GM12875 (cell line): Measurements from ENCODE around the gene FLOT1.
"Not testable (repeated sequence)": the region's sequence is repeated elsewhere in the genome, so short reads cannot be mapped to it uniquely, and the experiment has no call there.

ENCODE experiments used
- H3K4me3 ChIP-seq: one replicate; pipeline ENCODE4 v1.5.1; 2011; ENCODE audit warnings: low read depth, low read length, control low read depth
- TF ChIP-seq, protein P1 (sequence below): IDR thresholded peaks from 2 replicates; pipeline ENCODE4 v1.5.1; 2011; ENCODE audit warnings: low read depth, mild to moderate bottlenecking, control low read depth, inconsistent platforms, low read length, moderate library complexity, borderline replicate concordance; ENCODE audit not compliant: insufficient read depth

Gene FLOT1

DNA sequence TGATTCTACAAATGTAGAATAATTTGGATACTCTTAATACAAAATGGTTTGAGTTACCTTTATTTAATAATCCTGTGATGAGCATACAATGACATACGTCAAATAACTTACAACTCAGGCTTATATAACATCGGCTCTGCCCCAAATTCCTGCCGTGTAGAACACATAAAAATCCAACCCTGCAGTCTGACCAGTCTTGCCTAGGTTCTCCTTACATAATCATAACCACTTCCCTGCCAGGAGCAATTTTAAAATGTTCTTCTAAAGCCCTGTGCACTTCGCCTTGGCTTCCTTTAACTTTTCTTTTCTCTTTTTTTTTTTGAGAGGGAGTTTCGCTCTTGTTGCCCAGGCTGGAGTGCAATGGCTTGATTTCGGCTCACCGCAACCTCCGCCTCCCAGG lies 18.1 kb upstream of the FLOT1 start:
- TF ChIP-seq, protein P1, sequence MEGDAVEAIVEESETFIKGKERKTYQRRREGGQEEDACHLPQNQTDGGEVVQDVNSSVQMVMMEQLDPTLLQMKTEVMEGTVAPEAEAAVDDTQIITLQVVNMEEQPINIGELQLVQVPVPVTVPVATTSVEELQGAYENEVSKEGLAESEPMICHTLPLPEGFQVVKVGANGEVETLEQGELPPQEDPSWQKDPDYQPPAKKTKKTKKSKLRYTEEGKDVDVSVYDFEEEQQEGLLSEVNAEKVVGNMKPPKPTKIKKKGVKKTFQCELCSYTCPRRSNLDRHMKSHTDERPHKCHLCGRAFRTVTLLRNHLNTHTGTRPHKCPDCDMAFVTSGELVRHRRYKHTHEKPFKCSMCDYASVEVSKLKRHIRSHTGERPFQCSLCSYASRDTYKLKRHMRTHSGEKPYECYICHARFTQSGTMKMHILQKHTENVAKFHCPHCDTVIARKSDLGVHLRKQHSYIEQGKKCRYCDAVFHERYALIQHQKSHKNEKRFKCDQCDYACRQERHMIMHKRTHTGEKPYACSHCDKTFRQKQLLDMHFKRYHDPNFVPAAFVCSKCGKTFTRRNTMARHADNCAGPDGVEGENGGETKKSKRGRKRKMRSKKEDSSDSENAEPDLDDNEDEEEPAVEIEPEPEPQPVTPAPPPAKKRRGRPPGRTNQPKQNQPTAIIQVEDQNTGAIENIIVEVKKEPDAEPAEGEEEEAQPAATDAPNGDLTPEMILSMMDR, result no peak
- H3K4me3 ChIP-seq, result no peak overlapping the region

GRCh38 chr6:30759575-30760239 lies 17.2 kb upstream of the FLOT1 start:
- TF ChIP-seq, protein P1, result no peak
- no peak overlapping the region for H3K4me3 ChIP-seq

DNA sequence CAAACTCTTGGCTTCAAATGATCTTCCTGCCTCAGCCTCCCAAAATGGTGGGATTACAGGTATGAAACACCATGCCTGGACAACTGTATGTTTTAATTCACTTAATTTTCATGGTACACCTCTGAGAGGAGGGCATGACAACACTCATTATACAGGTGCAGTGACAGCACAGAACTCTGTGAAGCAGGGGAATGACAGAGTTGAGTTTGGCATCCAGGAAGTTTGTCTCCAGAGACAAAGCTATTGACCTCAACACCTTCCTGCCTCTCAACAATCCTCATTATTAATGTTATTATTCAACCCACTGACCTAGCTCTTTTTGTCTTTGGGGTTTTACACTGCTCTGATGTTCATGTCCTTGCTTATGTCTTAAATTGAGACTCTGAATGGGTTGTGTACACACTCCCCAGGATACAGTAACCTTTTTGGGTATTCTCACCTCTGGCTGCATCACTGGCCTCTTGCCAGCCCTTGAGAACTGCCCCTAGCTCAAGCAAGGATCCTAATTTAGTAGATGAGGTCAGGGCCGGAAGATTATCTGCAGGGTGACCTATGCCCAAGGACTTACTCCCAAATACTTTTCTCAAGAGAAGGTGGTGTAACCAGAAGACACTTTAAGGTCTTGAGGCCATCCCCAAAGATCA lies 14.9 kb upstream of the FLOT1 start:
- no peak overlapping the region for H3K4me3 ChIP-seq
- TF ChIP-seq, protein P1, result no peak

GRCh38 chr6:30756405-30757003 lies 14.0 kb upstream of the FLOT1 start:
- not testable (repeated sequence) for H3K4me3 ChIP-seq

DNA sequence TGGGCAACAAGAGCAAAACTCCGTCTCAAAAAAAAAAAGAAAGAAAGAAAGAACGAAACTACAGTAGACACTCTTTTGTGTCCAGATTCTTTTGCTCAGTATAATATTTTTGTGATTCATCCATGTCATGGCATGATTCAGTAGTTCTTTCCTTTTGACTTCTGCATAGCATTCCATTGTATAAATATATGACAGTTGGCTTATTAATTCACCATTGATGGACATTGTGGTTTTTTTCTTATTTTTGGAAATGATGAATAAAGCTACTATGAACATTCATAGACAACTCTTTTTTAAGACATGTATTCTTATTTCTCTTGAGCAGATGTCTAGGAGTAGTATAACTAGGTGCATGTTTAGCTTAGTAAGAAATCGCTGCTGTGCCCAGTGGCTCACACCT lies 12.1 kb upstream of the FLOT1 start:
- TF ChIP-seq, protein P1, result no peak
- no peak overlapping the region for H3K4me3 ChIP-seq

DNA sequence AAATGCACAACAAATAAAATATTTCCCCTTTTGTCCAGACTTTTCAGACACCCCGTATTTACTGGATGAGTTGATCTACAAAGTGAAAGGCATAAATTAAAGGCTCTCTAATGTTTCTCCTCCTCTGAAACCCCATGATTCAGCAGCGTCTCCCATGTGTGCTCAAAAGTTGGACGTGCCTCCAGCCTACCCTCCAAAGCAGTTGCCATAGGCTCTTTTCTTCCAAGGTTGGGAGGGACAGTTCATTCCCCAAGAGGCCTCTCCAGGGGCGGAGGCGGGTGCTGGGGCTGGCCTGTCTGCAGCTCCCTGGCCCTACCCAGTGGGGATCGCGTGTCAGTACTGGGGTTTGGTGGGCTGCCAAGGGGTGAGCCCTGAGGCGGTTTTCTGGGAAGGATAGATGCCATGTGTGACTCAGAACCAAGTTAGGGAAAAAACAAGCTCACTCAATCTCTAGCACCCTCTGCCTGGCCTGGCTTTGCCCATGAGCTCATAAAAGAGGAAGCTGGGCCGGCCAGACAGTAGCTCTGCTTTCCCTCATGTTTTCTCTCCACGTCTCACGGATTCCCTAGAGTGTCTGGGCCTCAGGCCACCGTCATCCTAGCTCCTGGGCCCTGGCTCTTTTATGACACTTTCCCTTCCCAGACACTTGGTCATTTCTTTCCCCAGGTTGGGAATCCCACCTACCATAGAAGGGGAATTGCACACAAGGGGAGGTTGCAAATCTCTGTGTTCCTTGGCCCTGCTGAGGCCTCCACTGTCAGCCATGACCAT lies 9.9 kb upstream of the FLOT1 start:
- TF ChIP-seq, protein P1, result no peak
- no peak overlapping the region for H3K4me3 ChIP-seq

DNA sequence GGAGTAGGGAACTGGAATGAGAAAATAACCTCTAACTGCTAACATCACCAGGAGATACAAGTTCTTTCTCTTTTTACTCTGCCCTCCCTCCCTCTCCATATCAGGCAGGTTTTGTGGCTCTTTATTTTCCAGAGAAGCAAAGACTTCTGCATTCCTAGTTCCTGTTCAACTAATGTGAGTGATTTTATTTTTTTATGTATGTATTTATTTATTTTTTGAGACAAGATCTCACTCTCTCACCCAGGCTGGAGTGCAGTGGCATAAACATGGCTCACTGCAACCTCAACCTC lies 7.8 kb upstream of the FLOT1 start:
- TF ChIP-seq, protein P1, result no peak
- H3K4me3 ChIP-seq, result no peak overlapping the region
